ENCODE measurements around the gene WDR3. TPM values are rescaled to one million over a fixed set of nuclear protein-coding genes. Genes with fewer than 3 reads are reported as not detected.

WDR3 gene
- total RNA-seq, 1 experiment from 2014 or later, result 61.4 TPM

DNA sequence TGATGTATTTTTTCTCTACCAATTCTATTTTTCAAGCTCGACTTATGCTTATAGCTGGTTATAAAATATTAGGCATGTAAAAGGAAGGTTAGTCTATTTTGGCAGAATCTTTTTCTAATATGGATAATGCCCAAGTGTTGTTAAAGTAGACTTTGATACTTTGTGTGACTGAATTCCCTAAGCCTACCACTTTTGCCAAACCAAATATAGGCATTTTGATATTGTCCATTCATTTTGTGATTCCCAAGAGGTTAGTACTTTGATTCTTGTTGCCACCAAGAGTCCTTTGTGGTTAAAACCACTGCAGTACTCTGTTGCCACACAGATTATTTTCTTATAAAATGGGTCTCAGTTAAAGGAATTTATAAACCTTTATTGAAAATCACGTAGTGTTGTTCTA lies 4.2 kb downstream of the WDR3 start:
- H3K9me3 Mint-ChIP-seq, result no peaks in the 10 kb centered on the region
- H4K5ac ChIP-seq (ENCODE audit: insufficient read length, low read depth, low read length), result no peak overlapping the region
- H3K23me2 ChIP-seq (ENCODE audit: insufficient read length, low read depth, low read length, poor library complexity, severe bottlenecking), result peaks cover 12% of the 10 kb centered on the region
- no peak overlapping the region for H3K56ac ChIP-seq (ENCODE audit: insufficient read length, low read depth, low read length)
- H4K91ac ChIP-seq (ENCODE audit: insufficient read length, low read depth, low read length), result no peak overlapping the region
- no peaks in the 10 kb centered on the region for H3K4me1 ChIP-seq (ENCODE audit: insufficient read depth, low read length)
- H2BK20ac ChIP-seq (ENCODE audit: low read depth, low read length, poor library complexity, severe bottlenecking), result no peak overlapping the region
- peaks cover 17 to 36% (median 32%) of the 10 kb centered on the region in 3 experiments; a peak in 6 of 7 replicates for H3K36me3 Mint-ChIP-seq (ENCODE audit: insufficient read depth in 1 of 3, low read depth in 3 of 3)
- no peak overlapping the region for H2AK5ac ChIP-seq (ENCODE audit: insufficient read length, low read length)
- 100% methylated on average over 1 of the region's 2 CpGs for WGBS (ENCODE audit: extremely low coverage, insufficient read length, low lambda C conversion rate)
- no peak overlapping the region for H3K27ac Mint-ChIP-seq
- H3K27me3 ChIP-seq (ENCODE audit: insufficient read depth, low read length), result peaks cover 1% of the 10 kb centered on the region; the same call in 1 of the 2 replicates
- no peaks in the 10 kb centered on the region for H3K27me3 Mint-ChIP-seq (ENCODE audit: low read depth)
- no peak overlapping the region for H3K4me2 ChIP-seq (ENCODE audit: insufficient read depth, insufficient read length, low read length)
- no peak overlapping the region for H3K27ac ChIP-seq (ENCODE audit: insufficient read length, low read depth, low read length)
- DNase-seq, result no peak
- no peak overlapping the region for H3K4me3 Mint-ChIP-seq
- H2BK120ac ChIP-seq (ENCODE audit: low read depth, low read length, poor library complexity, severe bottlenecking), result no peak overlapping the region
- peaks cover 2% of the 10 kb centered on the region for H4K20me1 ChIP-seq (ENCODE audit: control insufficient read depth, insufficient read depth, insufficient read length)
- H3K4ac ChIP-seq (ENCODE audit: low read depth, low read length), result no peak overlapping the region
- no peak overlapping the region for H3K23ac ChIP-seq (ENCODE audit: insufficient read length, low read depth, low read length)
- no peaks in the 10 kb centered on the region for H3K79me1 ChIP-seq (ENCODE audit: insufficient read depth, low read depth, low read length, poor library complexity, severe bottlenecking)
- H3K79me2 ChIP-seq (ENCODE audit: insufficient read depth, low read length), result peaks cover 29% of the 10 kb centered on the region; the same call in 1 of the 2 replicates
- peaks cover 12 to 14% of the 10 kb centered on the region in 2 experiments for H3K4me1 Mint-ChIP-seq
- H2AFZ ChIP-seq (ENCODE audit: low read length), result no peak overlapping the region
- H3K9me3 ChIP-seq (ENCODE audit: control insufficient read depth, low read depth, low read length), result no peaks in the 10 kb centered on the region
- no peak overlapping the region for H3K18ac ChIP-seq (ENCODE audit: insufficient read length, low read depth, low read length)
- H2BK5ac ChIP-seq (ENCODE audit: insufficient read length, low read length), result no peak overlapping the region
- TF ChIP-seq, protein P1, sequence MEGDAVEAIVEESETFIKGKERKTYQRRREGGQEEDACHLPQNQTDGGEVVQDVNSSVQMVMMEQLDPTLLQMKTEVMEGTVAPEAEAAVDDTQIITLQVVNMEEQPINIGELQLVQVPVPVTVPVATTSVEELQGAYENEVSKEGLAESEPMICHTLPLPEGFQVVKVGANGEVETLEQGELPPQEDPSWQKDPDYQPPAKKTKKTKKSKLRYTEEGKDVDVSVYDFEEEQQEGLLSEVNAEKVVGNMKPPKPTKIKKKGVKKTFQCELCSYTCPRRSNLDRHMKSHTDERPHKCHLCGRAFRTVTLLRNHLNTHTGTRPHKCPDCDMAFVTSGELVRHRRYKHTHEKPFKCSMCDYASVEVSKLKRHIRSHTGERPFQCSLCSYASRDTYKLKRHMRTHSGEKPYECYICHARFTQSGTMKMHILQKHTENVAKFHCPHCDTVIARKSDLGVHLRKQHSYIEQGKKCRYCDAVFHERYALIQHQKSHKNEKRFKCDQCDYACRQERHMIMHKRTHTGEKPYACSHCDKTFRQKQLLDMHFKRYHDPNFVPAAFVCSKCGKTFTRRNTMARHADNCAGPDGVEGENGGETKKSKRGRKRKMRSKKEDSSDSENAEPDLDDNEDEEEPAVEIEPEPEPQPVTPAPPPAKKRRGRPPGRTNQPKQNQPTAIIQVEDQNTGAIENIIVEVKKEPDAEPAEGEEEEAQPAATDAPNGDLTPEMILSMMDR (conservative IDR thresholded peaks at IDR 0.05), result no peak
- no peak overlapping the region for H3K14ac ChIP-seq (ENCODE audit: insufficient read depth, low read length)
- no peak overlapping the region for H4K8ac ChIP-seq (replicated peaks; ENCODE audit: insufficient read length, low read depth, low read length)
- no peak overlapping the region for H2BK12ac ChIP-seq (ENCODE audit: insufficient read length, low read depth, low read length)
- no peak overlapping the region for H3K9ac ChIP-seq (ENCODE audit: extremely low read depth, insufficient read length, low read length)
- no peak overlapping the region for H2BK15ac ChIP-seq (ENCODE audit: low read depth, low read length)
- no peak overlapping the region for H3T11ph ChIP-seq (ENCODE audit: low read length)
